GM10847 (cell line): Measurements from ENCODE around the gene LONRF2.

Experiments used
- POLR2A ChIP-seq: IDR thresholded peaks from 2 replicates; pipeline ENCODE4 v1.6.1; 2011; ENCODE audit not compliant: insufficient read length; ENCODE audit errors: extremely low read depth

LONRF2 gene

GRCh38 chr2:100321866-100322820 is at the start of gene LONRF2:
Gene LONRF2, minus strand, starts transcription at chr2:100322501. Its CDS starts 408 bp downstream, at chr2:100322093.
- no peak for TF ChIP-seq POLR2A

DNA sequence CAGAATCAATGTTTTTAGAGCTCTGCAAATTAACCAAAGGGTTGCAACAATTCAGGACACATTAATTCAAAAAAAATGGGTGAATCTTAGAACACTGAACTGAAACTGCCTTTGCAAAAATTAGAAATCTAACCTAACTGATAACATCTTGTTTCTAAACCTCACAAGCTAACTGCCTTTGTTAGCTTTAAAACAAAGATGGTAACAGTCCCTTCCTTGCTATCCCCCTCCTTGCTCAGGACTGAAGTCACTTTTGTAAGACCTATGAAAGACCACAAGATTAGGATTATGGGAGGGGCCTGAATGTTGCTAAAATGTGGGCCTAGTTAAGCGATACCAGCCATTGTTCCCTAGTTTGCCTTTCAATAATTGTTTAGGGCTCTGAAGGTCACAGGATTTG is 44.9 kb upstream of the LONRF2 start:
- no peak for TF ChIP-seq POLR2A

DNA sequence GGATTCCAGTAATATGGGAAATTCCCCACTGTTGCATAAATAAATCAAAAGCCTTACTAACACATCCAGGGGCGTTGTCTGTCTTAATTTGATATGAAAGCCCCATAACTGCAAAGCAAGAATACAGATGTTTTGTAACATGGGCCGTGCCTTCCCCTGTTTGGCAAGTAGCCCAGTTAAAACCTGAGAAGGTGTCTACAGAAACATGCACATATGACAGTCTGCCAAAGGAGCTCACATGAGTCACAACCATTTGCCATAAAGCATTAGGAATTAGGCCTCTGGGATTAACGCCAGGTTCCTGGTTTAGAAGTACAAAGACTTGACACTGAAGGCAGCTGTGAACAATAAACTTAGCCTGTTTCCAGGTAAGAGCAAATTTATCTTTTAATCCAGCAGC is 43.1 kb upstream of the LONRF2 start:
- no peak for TF ChIP-seq POLR2A

DNA sequence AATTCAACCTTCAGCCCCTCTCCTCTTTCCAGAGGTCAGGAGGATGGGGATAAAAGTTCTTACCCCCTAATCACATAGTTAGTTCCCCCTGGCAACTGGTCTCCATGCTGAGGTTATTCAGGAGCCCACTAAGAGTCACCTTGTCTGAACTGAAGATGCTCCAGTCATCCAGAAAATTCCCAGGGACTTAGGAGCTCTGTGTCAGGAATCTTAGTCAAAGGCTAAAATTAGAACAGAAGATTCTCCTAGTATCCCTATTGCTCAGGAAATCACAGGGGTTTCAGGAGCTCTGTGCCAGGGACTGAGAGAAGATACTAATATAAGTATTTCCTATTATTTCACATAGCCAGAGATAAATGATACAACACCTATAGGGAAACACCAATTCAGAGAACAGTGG is 37.3 kb upstream of the LONRF2 start:
- TF ChIP-seq POLR2A, result no peak

- no peak for TF ChIP-seq POLR2A
Measured at GRCh38 chr2:100358554-100358953, 36.3 kb upstream of the LONRF2 start.

GRCh38 chr2:100352521-100352920 is 30.2 kb upstream of the LONRF2 start:
- TF ChIP-seq POLR2A, result no peak

DNA sequence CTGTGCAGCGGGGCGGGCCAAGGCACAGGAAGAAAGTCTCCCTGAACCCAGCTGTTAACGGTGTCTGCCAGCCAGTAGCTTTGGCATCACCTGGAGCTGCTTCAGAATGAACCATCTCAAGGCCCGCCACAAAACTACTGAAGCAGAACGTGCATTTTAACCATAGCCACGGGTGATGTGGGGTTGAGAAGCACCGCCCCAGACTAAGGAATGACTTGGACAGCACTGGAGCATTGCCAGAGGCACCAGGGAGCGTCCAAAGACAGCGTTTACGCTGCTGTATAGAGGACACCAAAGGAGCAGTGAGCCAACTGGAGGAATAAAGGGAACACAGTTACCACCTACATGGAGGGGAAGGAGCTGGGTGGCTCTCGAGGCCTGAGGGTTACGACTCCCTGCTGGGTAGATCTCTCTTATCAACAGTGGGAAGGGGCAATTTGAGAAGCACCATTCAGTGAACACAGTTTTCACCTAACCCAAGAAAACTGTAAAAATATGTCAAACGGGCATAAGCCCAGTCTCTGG is 28.4 kb upstream of the LONRF2 start:
- no peak for TF ChIP-seq POLR2A

DNA sequence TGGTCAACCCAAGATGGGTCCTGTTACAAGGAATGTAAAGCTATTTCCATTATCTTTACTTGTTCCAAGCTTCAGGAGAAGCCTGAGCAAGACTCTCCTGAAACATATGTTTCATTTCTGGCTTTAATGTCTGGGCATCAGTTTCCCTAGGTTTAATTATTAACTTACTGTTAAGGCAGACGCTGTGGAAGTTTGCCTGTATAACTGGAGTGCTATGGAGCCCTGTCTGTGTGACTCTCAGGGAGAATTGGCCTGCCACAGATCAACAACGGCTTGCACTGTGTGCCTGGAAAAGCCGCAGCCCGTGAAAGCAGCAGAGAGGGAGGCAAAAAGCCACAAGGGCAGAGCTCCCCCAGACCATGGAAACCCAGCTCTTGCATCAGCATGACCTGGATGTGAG is 22.1 kb upstream of the LONRF2 start:
- TF ChIP-seq POLR2A, result no peak

DNA sequence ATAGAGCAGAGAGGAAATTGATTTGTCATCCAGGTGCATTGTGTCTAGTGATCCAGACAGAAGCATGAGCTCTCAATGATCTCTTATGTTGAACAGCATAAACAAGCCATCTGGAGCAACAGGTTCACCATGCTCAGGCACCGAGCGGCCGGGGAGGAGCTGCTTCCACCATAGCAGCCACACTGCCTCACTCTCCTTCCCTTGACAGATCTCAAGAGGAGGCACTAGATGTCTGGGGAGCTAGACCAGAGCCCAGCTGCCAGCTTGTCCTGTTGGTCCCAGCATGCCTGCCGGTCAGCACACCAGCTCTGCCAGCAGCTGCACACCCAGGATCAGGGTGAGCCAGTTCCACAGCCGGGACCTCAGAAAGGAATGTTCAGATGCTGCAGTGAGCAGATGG is 17.5 kb upstream of the LONRF2 start:
- TF ChIP-seq POLR2A, result no peak

GRCh38 chr2:100334929-100335328 is 12.6 kb upstream of the LONRF2 start:
- no peak for TF ChIP-seq POLR2A

DNA sequence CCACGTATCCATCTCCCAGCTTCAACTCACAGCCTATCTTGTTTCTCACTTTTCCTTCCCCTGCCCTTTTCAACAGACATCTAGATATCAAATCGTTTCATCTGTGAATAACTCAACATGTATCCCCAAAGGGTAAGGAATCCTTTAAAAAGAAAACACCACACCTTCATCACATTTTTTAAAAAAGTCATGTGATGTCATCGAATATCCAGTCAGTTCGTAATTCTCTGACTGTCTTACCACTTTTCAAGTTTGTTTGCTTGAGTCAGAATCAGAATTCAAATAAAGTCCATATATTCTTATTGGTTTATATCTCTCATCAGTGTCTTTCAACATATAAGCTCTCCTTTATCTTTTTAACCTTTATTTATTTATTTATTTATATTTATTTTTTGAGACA is 5.4 kb upstream of the LONRF2 start:
- TF ChIP-seq POLR2A, result no peak

- TF ChIP-seq POLR2A, result no peak
Measured at GRCh38 chr2:100321179-100321865, 979 bp downstream of the LONRF2 start.

GRCh38 chr2:100320547-100321178 is 1.6 kb downstream of the LONRF2 start:
- no peak for TF ChIP-seq POLR2A

DNA sequence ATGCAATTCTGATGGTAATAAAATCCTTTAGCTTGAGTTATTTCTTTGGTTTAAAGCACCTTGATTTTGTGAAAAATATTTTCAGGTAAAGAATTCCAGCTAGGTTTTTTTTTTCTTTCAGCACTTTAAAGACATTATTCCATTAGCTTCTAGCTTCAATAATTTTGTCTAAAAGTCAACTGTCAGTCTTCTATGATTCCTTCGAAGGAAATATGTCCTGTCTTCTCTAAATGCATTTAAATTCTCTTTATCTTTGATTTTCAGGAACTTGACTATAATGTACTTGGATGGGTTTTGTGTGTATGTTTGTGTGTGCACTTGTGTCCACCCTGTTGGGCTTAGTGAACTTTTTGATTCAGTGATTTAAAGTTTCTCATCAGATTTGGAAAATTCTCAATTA is 4.7 kb downstream of the LONRF2 start:
- TF ChIP-seq POLR2A, result no peak

DNA sequence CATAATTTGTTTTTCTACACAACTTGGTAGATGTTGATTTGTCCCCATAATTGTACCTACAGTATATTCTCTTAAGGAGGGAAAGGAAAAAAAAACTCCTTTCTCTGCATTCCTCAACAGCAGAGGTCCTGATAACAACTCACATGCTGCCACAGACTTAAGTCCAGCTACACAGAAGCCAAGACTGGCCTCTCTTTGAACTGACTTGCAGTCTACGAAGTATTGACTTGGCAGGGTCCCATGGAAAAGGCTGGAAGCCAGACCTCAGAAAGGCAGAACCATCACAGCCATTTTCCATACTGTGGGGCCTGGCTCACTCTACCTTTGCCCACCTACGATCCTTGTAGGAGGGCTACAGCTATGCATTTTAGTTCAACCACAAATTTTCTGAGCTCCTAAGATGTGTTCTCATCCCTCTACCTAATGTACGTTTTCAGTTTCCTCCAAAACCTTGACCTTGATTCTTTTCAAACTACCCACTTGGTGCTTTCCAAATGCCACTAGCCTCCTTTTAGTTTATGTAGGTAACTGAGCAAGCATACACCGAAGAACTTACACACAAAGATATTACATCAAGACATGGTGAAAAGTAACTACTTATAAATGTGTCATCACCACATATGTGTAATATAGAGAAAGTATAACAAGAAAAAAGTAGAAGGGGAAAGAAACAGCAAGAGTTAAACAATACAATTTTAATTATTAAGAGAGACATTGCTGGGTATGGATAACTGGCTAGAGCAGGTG is 12.2 kb downstream of the LONRF2 start:
- no peak for TF ChIP-seq POLR2A
